ENCODE results near the gene FOXJ1.

GRCh38 chr17:76154292-76154691 is 13.2 kb upstream of the FOXJ1 start:
- TF ChIP-seq CTCF (IDR thresholded peaks at IDR 0.05; ENCODE audit: insufficient read depth, low read length, poor library complexity, severe bottlenecking) (no peak), EZH2phosphoT487 (conservative IDR thresholded peaks at IDR 0.05; ENCODE audit: low read length) (no peak)

Data from SU-DHL-6 (cell line).